Epithelial cell of proximal tubule (primary cell): ENCODE measurements around the gene CLCA2. TPM values are rescaled to one million over a fixed set of nuclear protein-coding genes. Genes with fewer than 3 reads are reported as not detected.

Experiments
- DNase-seq: peaks from one replicate; pipeline ENCODE4 v3.0.0-alpha.2; 2011; ENCODE audit warnings: low read depth
- H3K4me3 ChIP-seq: 2 replicates; pipeline ENCODE4 v1.5.1; 2011; ENCODE audit warnings: low read depth, mild to moderate bottlenecking, low read length
- CTCF ChIP-seq: conservative IDR thresholded peaks from 2 replicates; pipeline ENCODE4 v1.5.1; 2012; ENCODE audit warnings: low read depth, mild to moderate bottlenecking, low read length
- total RNA-seq: library from RNA; depleted of rRNA; stranded (reverse); fragments of >200 nt; gene quantifications from 2 replicates; pipeline ENCODE4 v1.2.3, GENCODE V29; 2015

CLCA2 gene
- total RNA-seq, 1 donor from 2014 or later: not detected

- no peak for TF ChIP-seq CTCF
- H3K4me3 ChIP-seq: no peak overlapping the region
- DNase-seq: no peak
Measured at GRCh38 chr1:86481966-86482365, 58.0 kb downstream of the CLCA2 start.

GRCh38 chr1:86487131-86487810 lies 63.3 kb downstream of the CLCA2 start:
- no peak for DNase-seq
- TF ChIP-seq CTCF: no peak
- no peak overlapping the region for H3K4me3 ChIP-seq

- DNase-seq: no peak
- H3K4me3 ChIP-seq: no peak overlapping the region
- TF ChIP-seq CTCF: no peak
Measured at GRCh38 chr1:86487811-86488141, 63.8 kb downstream of the CLCA2 start.

GRCh38 chr1:86489242-86489878 lies 65.4 kb downstream of the CLCA2 start:
- TF ChIP-seq CTCF: no peak
- DNase-seq: no peak
- no peak overlapping the region for H3K4me3 ChIP-seq

DNA sequence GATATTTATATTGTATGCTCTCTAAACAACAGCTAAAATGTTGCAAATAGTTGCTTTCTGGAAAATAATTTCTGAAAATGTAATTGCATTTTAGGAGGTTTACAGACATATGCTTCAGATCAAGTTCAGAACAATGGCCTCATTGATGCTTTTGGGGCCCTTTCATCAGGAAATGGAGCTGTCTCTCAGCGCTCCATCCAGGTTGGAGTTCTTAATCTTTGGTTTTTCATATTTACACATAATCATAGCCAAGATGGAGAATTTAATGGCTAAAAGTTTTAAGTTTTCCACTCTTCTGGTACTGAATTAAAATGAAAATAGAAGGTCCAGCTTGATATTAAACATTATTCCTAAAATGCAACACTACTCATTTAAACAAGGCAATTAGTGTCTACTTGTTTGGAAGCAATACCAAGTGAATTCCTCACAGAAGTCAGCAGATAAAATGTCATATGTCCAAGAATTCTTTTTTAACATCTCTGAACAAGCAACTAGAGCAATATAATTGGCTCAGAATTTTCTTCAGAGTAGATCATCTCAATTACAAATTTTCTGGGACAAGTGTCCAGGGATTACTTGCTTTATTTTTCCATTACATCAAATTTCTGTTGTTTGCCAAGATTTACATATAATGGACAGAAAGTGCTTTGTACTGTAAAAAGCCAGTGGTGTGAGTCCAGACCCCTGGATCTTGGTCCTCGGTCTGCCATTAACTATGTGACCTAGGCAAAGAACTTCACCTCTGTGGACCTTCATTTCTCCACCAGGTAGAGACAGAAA lies 67.4 kb downstream of the CLCA2 start:
- TF ChIP-seq CTCF: no peak
- DNase-seq: no peak
- no peak overlapping the region for H3K4me3 ChIP-seq

DNA sequence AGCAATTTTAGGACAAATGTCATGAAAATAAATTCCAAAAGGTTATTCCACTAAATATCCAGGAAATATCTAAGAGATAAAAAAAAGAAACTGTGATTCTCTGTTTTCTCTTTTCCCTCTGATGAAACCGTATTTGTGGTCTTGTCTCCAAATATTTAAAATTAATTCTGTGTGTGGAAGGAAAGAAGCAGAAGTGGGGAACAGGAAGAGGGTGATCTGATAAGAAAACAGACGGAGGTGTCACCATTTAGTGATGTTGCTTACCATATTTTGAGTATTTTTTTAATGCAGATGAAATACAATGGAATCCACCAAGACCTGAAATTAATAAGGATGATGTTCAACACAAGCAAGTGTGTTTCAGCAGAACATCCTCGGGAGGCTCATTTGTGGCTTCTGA lies 74.3 kb downstream of the CLCA2 start:
- DNase-seq: no peak
- no peak for TF ChIP-seq CTCF
- H3K4me3 ChIP-seq: no peak overlapping the region
